Stimulated activated CD4-positive, alpha-beta T cell treated with anti-CD3 and anti-CD28 coated beads, Interleukin-12 subunit alpha, Interleukin-12 subunit beta, amount 100 ng/mL, for 4 hours (primary cell): ENCODE results near the gene PLEKHH3.
"Not testable (repeated sequence)": the region's sequence is repeated elsewhere in the genome, so short reads cannot be mapped to it uniquely, and the experiment has no call there.

Experiments
- DNase-seq: peaks from one replicate; pipeline ENCODE4 v3.0.0-alpha.2; 2020

PLEKHH3 gene

GRCh38 chr17:42670789-42671657 is 5.8 kb downstream of the PLEKHH3 start:
- no peak for DNase-seq

- no peak for DNase-seq
Observed at GRCh38 chr17:42669977-42670788, 6.6 kb downstream of the PLEKHH3 start.

- no peak for DNase-seq
Observed at GRCh38 chr17:42669705-42669976, 7.2 kb downstream of the PLEKHH3 start.

GRCh38 chr17:42667088-42667951 is 9.5 kb downstream of the PLEKHH3 start:
- DNase-seq, result no peak

GRCh38 chr17:42666126-42666525 is 10.7 kb downstream of the PLEKHH3 start:
- DNase-seq, result not testable (repeated sequence)

GRCh38 chr17:42665581-42666001 is 11.2 kb downstream of the PLEKHH3 start:
- no peak for DNase-seq

- DNase-seq, result no peak
Observed at GRCh38 chr17:42660692-42661345, 16.0 kb downstream of the PLEKHH3 start.

GRCh38 chr17:42659932-42660274 is 16.9 kb downstream of the PLEKHH3 start:
- DNase-seq, result not testable (repeated sequence)

GRCh38 chr17:42659079-42659931 is 17.5 kb downstream of the PLEKHH3 start, which contains the start of gene TUBG2:
TUBG2 (plus strand) TSS chr17:42659284; CDS start chr17:42659504, 220 bp downstream.
- DNase-seq, result peak; percentile 81

GRCh38 chr17:42657824-42658588 is 18.8 kb downstream of the PLEKHH3 start:
- no peak for DNase-seq

- DNase-seq, result no peak
Observed at GRCh38 chr17:42655528-42655927, 21.3 kb downstream of the PLEKHH3 start.

- DNase-seq, result no peak
Observed at GRCh38 chr17:42653179-42654124, 23.3 kb downstream of the PLEKHH3 start.

- no peak for DNase-seq
Observed at GRCh38 chr17:42651392-42651791, 25.4 kb downstream of the PLEKHH3 start.

- DNase-seq, result no peak
Observed at GRCh38 chr17:42647778-42648177, 29.0 kb downstream of the PLEKHH3 start.

GRCh38 chr17:42642336-42642735 is 34.5 kb downstream of the PLEKHH3 start:
- no peak for DNase-seq

- no peak for DNase-seq
Observed at GRCh38 chr17:42640121-42640520, 36.7 kb downstream of the PLEKHH3 start.

GRCh38 chr17:42639525-42640113 is 37.2 kb downstream of the PLEKHH3 start:
- DNase-seq, result no peak

GRCh38 chr17:42632949-42633444 is 43.8 kb downstream of the PLEKHH3 start:
- DNase-seq, result no peak

- no peak for DNase-seq
Observed at GRCh38 chr17:42629411-42630009, 47.3 kb downstream of the PLEKHH3 start.
